Measurements from ENCODE around the gene PRKCE.

Gene PRKCE

GRCh38 chr2:46091004-46091403 is 439.5 kb downstream of the PRKCE start:
- H3K4me3 ChIP-seq (ENCODE audit: control insufficient read depth, low read depth, low read length): no peak overlapping the region
- no peak for DNase-seq (ENCODE audit: low read depth)
- TF ChIP-seq CTCF (IDR thresholded peaks at IDR 0.05; ENCODE audit: control insufficient read depth, insufficient read depth, low read depth, low read length, missing control alignments): no peak

GRCh38 chr2:46091961-46092667 is 440.6 kb downstream of the PRKCE start:
- no peak for DNase-seq (ENCODE audit: low read depth)

DNA sequence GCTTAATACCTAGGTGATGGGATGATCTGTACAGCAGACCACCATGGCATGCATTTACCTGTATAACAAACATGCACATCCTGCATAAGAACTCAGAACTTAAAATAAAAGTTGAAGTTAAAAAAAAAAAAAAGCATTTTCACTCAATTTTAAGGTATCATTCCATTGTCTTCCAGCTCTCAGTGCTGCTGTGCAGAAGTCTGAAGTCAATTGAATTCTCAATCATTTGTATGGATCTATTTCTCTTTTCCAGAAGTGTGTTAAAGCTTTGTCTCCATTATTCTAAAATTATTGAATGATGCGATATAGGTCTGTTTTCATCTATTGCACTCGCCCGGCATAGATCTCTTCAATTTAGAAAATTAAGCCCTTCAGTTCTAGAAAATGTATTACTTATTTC is 443.2 kb downstream of the PRKCE start:
- H3K4me3 ChIP-seq (ENCODE audit: control insufficient read depth, low read depth, low read length): no peak overlapping the region
- no peak for DNase-seq (ENCODE audit: low read depth)
- no peak for TF ChIP-seq CTCF (IDR thresholded peaks at IDR 0.05; ENCODE audit: control insufficient read depth, insufficient read depth, low read depth, low read length, missing control alignments)

More at GRCh38 chr2:46091961-46092667, 440.6 kb downstream of the PRKCE start:
- no peak for TF ChIP-seq CTCF (IDR thresholded peaks at IDR 0.05; ENCODE audit: control insufficient read depth, insufficient read depth, low read depth, low read length, missing control alignments)
- no peak overlapping the region for H3K4me3 ChIP-seq (ENCODE audit: control insufficient read depth, low read depth, low read length)

DNA sequence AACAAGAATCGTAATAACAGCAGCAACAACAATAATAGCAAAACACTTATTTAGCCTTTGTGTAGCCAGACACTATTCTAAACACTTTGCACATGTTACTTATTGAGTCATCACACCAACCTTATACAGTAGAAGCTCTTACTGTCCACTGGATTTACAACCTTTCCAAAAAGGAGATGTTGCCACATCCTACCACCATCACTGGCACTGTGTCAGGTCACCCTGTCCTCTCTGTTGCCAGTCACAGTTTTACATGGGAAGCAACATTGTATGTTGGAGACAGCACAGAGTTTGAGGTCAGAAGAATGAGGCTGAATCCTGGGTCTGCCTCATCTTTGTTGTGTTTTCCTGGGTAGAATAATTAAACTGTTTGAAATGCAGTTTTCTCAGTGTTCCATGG is 444.4 kb downstream of the PRKCE start:
- no peak overlapping the region for H3K4me3 ChIP-seq (ENCODE audit: control insufficient read depth, low read depth, low read length)
- no peak for TF ChIP-seq CTCF (IDR thresholded peaks at IDR 0.05; ENCODE audit: control insufficient read depth, insufficient read depth, low read depth, low read length, missing control alignments)

GRCh38 chr2:46096260-46096659 is 444.8 kb downstream of the PRKCE start:
- no peak for DNase-seq (ENCODE audit: low read depth)
- no peak for TF ChIP-seq CTCF (IDR thresholded peaks at IDR 0.05; ENCODE audit: control insufficient read depth, insufficient read depth, low read depth, low read length, missing control alignments)
- H3K4me3 ChIP-seq (ENCODE audit: control insufficient read depth, low read depth, low read length): no peak overlapping the region

More for the DNA sequence above, 444.4 kb downstream of the PRKCE start:
- no peak for DNase-seq (ENCODE audit: low read depth)

DNA sequence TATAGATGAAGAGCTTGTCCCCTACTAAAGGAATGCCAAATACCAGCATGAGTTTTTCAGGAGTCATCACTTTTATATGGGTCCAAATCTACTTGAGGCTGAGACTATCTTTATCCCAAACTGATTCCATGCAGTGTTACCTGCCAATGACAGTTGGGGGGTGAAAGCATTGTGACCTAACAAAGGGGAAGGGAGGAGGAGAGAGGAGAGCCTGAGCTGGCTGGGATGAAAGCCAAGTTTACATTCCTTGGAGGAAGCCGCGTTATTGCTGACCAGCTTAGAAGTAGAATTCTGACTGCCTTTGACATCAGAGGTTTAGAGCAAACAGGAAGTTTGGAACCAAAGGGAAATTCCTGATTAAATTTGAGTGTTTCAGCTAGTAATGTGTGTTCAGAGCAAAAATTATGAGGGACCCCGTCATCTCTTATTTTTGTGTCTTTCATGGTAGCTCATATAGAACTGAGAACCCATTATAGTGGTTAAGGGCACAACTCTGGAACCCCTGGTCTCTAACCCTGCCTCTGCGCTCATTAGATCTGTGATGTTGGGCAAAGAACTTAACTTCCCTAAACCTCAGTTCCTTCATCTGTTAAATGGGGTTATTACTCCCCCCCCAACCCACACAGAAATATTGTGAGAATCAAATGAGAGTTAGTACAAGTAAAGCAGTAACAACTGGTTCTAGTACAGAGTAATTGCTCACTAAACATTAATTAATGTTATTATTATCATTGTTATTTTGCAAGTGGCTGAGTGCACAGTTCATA is 446.4 kb downstream of the PRKCE start:
- TF ChIP-seq CTCF (IDR thresholded peaks at IDR 0.05; ENCODE audit: control insufficient read depth, insufficient read depth, low read depth, low read length, missing control alignments): no peak
- DNase-seq (ENCODE audit: low read depth): peak; percentile 97
- no peak overlapping the region for H3K4me3 ChIP-seq (ENCODE audit: control insufficient read depth, low read depth, low read length)
